PC-3 (cell line): ENCODE measurements around the gene KLK13.

Experiments
- EZH2 ChIP-seq: fragments of 300-600 bp; sonication (generic); IDR thresholded peaks from one replicate; pipeline ENCODE4 v1.6.1; 2017; ENCODE audit warnings: antibody characterized with exemption, mild to moderate bottlenecking, low read length; ENCODE audit not compliant: unreplicated experiment
- EZH2phosphoT487 ChIP-seq: fragments of 300-600 bp; sonication (generic); IDR thresholded peaks from 2 replicates; pipeline ENCODE4 v1.6.1; 2018; ENCODE audit warnings: mild to moderate bottlenecking, antibody characterized with exemption, low read length, borderline replicate concordance
- TF ChIP-seq, protein P1 (sequence below): fragments of 300-600 bp; sonication (generic); conservative IDR thresholded peaks from 2 replicates; pipeline ENCODE4 v1.5.1; 2017; ENCODE audit warnings: antibody characterized with exemption, low read depth, mild to moderate bottlenecking, low read length

DNA sequence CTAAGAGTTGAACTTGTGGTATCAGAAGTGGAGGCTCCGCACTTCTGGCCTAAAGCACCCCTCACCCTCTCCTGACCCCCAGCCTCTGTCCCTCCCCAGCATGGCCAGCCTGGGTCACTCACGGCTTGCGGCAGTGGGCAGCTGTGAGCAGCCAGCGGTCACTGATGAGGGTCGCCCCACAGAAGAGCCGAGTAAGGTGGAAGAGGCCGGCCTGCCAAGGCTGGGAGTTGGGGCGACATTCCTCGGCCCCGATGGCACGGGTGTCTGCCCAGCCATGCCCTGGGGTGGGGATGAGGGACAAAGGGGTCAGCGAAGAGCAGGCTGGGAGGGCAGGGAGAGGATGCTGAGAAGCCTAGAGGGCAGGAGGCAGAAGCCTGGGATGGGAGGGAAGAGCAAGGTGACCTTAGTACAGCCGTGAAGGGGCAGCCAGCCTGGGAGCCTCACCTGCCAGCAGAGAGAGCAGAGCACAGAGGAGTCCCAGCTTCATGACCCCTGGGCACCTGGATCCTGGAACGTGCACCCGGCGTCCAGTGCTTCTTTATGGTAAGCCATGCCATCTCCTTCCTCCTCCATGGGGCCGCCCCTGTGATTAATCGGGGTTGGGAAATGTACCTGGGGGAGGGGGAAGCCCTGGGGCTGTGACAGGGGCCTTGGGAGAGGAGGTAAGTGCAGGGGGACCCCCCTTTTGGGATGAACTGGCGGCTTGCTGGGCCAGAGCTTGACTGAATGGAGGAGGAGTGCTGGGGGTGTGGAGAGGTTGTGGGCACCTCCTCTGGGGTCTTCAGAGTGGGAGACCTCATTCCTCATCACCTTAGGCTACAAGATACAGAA lies 55.6 kb downstream of the KLK13 start:
- TF ChIP-seq, protein P1, sequence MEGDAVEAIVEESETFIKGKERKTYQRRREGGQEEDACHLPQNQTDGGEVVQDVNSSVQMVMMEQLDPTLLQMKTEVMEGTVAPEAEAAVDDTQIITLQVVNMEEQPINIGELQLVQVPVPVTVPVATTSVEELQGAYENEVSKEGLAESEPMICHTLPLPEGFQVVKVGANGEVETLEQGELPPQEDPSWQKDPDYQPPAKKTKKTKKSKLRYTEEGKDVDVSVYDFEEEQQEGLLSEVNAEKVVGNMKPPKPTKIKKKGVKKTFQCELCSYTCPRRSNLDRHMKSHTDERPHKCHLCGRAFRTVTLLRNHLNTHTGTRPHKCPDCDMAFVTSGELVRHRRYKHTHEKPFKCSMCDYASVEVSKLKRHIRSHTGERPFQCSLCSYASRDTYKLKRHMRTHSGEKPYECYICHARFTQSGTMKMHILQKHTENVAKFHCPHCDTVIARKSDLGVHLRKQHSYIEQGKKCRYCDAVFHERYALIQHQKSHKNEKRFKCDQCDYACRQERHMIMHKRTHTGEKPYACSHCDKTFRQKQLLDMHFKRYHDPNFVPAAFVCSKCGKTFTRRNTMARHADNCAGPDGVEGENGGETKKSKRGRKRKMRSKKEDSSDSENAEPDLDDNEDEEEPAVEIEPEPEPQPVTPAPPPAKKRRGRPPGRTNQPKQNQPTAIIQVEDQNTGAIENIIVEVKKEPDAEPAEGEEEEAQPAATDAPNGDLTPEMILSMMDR: no peak
- TF ChIP-seq EZH2 (no peak), EZH2phosphoT487 (no peak)
